Hepatocyte (in vitro differentiated cells): ENCODE measurements around the gene SYNRG. TPM values are rescaled to one million over a fixed set of nuclear protein-coding genes. Genes with fewer than 3 reads are reported as not detected.

Experiments
- DNase-seq: peaks from one replicate; pipeline ENCODE4 v3.0.0-alpha.2; 2016; ENCODE audit warnings: low spot score
- H2AFZ ChIP-seq: fragments of 200-600 bp; sonication (generic); 2 replicates; pipeline ENCODE4 v1.6.0; 2016; ENCODE audit warnings: antibody characterized with exemption, mild to moderate bottlenecking
- H3K27ac ChIP-seq: fragments of 200-600 bp; sonication (generic); 2 replicates; pipeline ENCODE4 v1.5.1; 2016; ENCODE audit warnings: mild to moderate bottlenecking
- H3K27me3 ChIP-seq: fragments of 200-600 bp; sonication (generic); 2 replicates; pipeline ENCODE4 v1.6.1; 2016
- H3K36me3 ChIP-seq: fragments of 200-600 bp; sonication (generic); replicated peaks from 2 replicates; pipeline ENCODE4 v1.5.1; 2016; ENCODE audit warnings: low read depth; ENCODE audit not compliant: insufficient read depth
- H3K4me1 ChIP-seq: fragments of 200-600 bp; sonication (generic); 2 replicates; pipeline ENCODE4 v1.5.1; 2016; ENCODE audit warnings: mild to moderate bottlenecking, moderate library complexity; ENCODE audit not compliant: insufficient read depth
- H3K4me2 ChIP-seq: fragments of 200-600 bp; sonication (generic); 2 replicates; pipeline ENCODE4 v1.6.0; 2016
- H3K4me3 ChIP-seq: fragments of 200-600 bp; sonication (generic); 2 replicates; pipeline ENCODE4 v1.5.1; 2016; ENCODE audit warnings: mild to moderate bottlenecking
- H3K79me2 ChIP-seq: fragments of 200-600 bp; sonication (generic); 2 replicates; pipeline ENCODE4 v1.6.0; 2017; ENCODE audit warnings: mild to moderate bottlenecking
- H3K9me2 ChIP-seq: fragments of 200-600 bp; sonication (generic); replicated peaks from 2 replicates; pipeline ENCODE4 v1.6.0; 2017; ENCODE audit warnings: mild to moderate bottlenecking; ENCODE audit not compliant: insufficient read depth
- H3K9me3 ChIP-seq: fragments of 200-600 bp; sonication (generic); 2 replicates; pipeline ENCODE4 v1.5.1; 2016; ENCODE audit warnings: low read depth, mild to moderate bottlenecking
- H4K20me1 ChIP-seq: fragments of 200-600 bp; sonication (generic); 2 replicates; pipeline ENCODE4 v1.6.0; 2016; ENCODE audit warnings: mild to moderate bottlenecking; ENCODE audit not compliant: insufficient read depth, poor library complexity, severe bottlenecking
- EZH2 ChIP-seq: fragments of 200-600 bp; sonication (generic); IDR thresholded peaks from 2 replicates; pipeline ENCODE4 v1.6.1; 2016; ENCODE audit warnings: antibody characterized with exemption, mild to moderate bottlenecking, borderline replicate concordance
- EZH2phosphoT487 ChIP-seq: fragments of 200-600 bp; sonication (generic); IDR thresholded peaks from one replicate; pipeline ENCODE4 v1.6.1; 2018; ENCODE audit warnings: antibody characterized with exemption, mild to moderate bottlenecking, low read depth, moderate library complexity; ENCODE audit not compliant: unreplicated experiment, severe bottlenecking
- WGBS: methylation state at CpG from one replicate; pipeline ENCODE4 v1.1.6; 2016; ENCODE audit warnings: low lambda C conversion rate; ENCODE audit errors: missing lambda C conversion rate; 5-methylcytosine and 5-hydroxymethylcytosine counted together
- polyA plus RNA-seq: library from polyadenylated mRNA; unstranded; fragments of >200 nt; fragmentation: Nextera tagmentation; extraction: Ambion mirVana; gene quantifications from 2 replicates; pipeline ENCODE4 v1.2.1, GENCODE V29; 2016
- total RNA-seq: library from RNA; depleted of rRNA; stranded (reverse); fragments of >200 nt; gene quantifications from 2 replicates; pipeline ENCODE4 v1.2.3, GENCODE V29; 2014
- TF ChIP-seq, protein P1 (sequence below): fragments of 200-600 bp; sonication (generic); IDR thresholded peaks from 2 replicates; pipeline ENCODE4 v1.5.1; 2016; ENCODE audit warnings: antibody characterized with exemption, mild to moderate bottlenecking; ENCODE audit not compliant: poor library complexity

SYNRG gene
- total and polyA plus RNA-seq, 2 experiments from 2014 or later: 20.7 to 21.6 TPM

GRCh38 chr17:37643118-37643766 is 34.0 kb upstream of the SYNRG start, which contains the start of gene DDX52:
TSS of gene DDX52 (minus strand) at chr17:37643446. CDS start at chr17:37643420, 26 bp downstream.
- Histone ChIP-seq H2AFZ (peak within 1 kb of the TSS; percentile 47), H3K4me3 (peak within 1 kb of the TSS; percentile 80), H3K27ac (peak within 1 kb of the TSS; percentile 92), H3K4me2 (peak within 1 kb of the TSS; percentile 82), H4K20me1 (peaks cover 10% of the 10 kb centered on the region), H3K4me1 (peaks cover 23% of the 10 kb centered on the region), H3K9me3 (no peaks in the 10 kb centered on the region), H3K36me3 (no peaks in the 10 kb centered on the region), H3K27me3 (peaks cover 2% of the 10 kb centered on the region), H3K9me2 (no peaks in the 10 kb centered on the region), H3K79me2 (peaks cover 45% of the 10 kb centered on the region)
- WGBS: 2% methylated on average over 43 of the region's 43 CpGs
- TF ChIP-seq, protein P1, sequence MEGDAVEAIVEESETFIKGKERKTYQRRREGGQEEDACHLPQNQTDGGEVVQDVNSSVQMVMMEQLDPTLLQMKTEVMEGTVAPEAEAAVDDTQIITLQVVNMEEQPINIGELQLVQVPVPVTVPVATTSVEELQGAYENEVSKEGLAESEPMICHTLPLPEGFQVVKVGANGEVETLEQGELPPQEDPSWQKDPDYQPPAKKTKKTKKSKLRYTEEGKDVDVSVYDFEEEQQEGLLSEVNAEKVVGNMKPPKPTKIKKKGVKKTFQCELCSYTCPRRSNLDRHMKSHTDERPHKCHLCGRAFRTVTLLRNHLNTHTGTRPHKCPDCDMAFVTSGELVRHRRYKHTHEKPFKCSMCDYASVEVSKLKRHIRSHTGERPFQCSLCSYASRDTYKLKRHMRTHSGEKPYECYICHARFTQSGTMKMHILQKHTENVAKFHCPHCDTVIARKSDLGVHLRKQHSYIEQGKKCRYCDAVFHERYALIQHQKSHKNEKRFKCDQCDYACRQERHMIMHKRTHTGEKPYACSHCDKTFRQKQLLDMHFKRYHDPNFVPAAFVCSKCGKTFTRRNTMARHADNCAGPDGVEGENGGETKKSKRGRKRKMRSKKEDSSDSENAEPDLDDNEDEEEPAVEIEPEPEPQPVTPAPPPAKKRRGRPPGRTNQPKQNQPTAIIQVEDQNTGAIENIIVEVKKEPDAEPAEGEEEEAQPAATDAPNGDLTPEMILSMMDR: no peak
- TF ChIP-seq EZH2phosphoT487: no peak
- TF ChIP-seq EZH2: no peak
- DNase-seq: peak; percentile 97

- TF ChIP-seq EZH2: no peak
- TF ChIP-seq EZH2phosphoT487: no peak
- TF ChIP-seq, protein P1: no peak
- Histone ChIP-seq H3K9me2 (no peaks in the 10 kb centered on the region), H3K4me1 (peaks cover 20% of the 10 kb centered on the region), H3K36me3 (no peaks in the 10 kb centered on the region), H3K4me2 (peak overlapping the region; percentile 82), H4K20me1 (peaks cover 10% of the 10 kb centered on the region), H3K27me3 (no peaks in the 10 kb centered on the region), H3K79me2 (peaks cover 51% of the 10 kb centered on the region), H2AFZ (peak overlapping the region; percentile 47), H3K9me3 (no peaks in the 10 kb centered on the region), H3K27ac (peak overlapping the region; percentile 92), H3K4me3 (peak overlapping the region; percentile 80)
- peak; percentile 28 for DNase-seq
- 2% methylated on average over 7 of the region's 7 CpGs for WGBS
Observed at GRCh38 chr17:37642681-37643080, 33.5 kb upstream of the SYNRG start.

GRCh38 chr17:37640015-37640414 is 30.8 kb upstream of the SYNRG start:
- Histone ChIP-seq H3K79me2 (peaks cover 76% of the 10 kb centered on the region), H4K20me1 (peaks cover 10% of the 10 kb centered on the region), H3K4me1 (peaks cover 20% of the 10 kb centered on the region), H3K9me2 (no peaks in the 10 kb centered on the region), H3K4me3 (no peak overlapping the region), H3K4me2 (peak overlapping the region; percentile 25), H3K9me3 (no peaks in the 10 kb centered on the region), H3K36me3 (no peaks in the 10 kb centered on the region), H2AFZ (no peak overlapping the region), H3K27me3 (no peaks in the 10 kb centered on the region), H3K27ac (no peak overlapping the region)
- DNase-seq: no peak
- no peak for TF ChIP-seq EZH2
- TF ChIP-seq, protein P1: no peak
- TF ChIP-seq EZH2phosphoT487: no peak
